ENCODE measurements around the gene PDIA6.

The PDIA6 gene

DNA sequence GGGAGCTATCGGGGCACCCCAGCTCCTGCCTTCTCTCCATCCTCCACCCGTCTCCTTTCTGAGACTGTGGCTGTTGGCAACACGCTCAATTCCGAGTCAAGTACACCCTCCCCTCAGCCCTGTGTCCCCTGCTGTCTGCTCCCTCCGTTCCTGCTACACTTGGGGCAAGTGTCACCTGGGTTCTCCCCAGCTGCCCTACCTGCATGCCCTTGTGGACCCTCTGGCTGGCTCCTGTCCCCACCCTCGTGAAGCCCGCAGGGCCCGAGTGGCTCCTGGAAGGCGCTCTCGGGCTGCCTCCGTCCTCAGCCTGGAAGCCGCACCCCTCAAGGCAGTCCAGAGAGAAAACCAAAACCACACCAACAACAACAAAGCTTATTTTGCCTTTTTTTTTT, 33.9 kb downstream of the PDIA6 start:
- no peak for DNase-seq

DNA sequence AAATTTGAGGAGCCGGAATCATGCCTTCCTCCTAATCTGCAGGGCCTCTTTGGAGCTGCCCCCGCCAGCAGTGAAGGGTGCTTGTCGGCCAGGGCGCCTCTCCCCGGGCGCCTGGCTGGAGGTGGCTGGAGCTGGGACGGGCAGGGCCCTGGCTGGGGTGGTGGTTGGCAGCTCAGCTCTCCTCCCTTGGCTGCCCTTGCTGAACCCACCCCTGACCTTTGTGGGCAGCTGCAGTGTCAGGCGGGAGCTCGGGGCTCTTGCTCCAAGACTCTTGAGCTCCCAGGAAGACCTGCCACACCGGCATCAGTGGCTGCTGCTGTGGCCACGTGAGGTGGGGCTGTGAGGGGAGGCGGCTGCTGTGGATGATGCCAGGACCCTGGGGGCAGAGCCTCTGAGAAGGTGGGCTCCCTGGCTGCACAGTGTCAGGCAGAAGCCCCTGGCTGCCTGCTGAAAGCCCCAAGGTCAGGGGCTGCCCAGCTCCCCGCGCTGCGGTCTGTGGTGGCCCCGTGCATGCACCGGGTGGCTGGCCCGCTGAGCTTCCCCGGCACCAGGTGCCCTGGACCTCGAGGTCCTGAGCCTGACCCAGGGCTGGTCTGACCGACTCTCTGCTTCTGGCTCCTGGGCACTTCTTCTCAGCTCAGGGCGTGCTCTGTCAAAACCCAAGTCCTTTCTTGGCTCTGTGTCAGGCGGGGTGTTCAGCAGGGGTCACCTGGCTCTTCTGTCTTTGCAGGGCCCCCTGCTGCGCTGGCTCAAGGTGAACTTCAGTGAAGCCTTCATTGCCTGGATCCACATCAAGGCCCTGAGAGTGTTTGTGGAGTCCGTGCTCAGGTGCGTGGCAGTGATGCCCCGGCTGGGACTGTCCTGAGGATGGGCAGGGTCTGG, 34.5 kb downstream of the PDIA6 start:
- DNase-seq, result no peak

DNA sequence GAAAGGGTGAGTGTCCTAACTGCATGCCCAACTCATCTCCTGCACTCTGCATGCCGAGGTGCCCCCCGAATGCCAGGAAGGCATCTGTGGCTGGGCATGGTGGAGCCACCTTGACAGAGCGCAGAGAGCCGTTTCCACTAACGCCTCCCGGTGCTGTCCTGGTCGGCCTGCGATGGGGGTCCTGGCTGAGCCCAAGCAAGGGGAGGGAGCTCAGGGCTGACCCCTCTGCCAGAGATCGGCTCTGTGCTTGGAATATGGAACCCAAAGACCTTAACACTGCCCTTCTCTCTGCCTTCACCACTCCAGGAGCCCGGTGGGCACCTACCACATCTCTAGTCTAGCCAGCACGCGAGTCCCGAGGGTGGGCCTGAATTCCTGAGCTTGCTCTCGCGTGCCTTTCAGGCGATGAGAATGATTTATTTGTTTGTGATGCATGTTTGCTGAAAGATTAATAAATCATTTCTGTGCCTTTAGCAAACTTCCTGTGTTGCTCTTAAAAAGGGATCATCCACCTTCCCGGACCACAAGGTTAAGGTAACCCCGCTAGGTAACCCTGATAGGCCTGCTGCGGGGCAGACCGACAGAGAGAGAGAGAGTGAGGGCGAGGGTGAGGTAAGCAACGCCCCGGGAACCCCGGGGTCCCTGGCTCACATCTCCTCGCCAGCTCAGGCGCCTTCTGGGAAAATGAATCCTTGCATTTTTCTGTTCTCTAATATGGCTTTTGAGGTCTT, 35.3 kb downstream of the PDIA6 start:
- DNase-seq, result no peak

DNA sequence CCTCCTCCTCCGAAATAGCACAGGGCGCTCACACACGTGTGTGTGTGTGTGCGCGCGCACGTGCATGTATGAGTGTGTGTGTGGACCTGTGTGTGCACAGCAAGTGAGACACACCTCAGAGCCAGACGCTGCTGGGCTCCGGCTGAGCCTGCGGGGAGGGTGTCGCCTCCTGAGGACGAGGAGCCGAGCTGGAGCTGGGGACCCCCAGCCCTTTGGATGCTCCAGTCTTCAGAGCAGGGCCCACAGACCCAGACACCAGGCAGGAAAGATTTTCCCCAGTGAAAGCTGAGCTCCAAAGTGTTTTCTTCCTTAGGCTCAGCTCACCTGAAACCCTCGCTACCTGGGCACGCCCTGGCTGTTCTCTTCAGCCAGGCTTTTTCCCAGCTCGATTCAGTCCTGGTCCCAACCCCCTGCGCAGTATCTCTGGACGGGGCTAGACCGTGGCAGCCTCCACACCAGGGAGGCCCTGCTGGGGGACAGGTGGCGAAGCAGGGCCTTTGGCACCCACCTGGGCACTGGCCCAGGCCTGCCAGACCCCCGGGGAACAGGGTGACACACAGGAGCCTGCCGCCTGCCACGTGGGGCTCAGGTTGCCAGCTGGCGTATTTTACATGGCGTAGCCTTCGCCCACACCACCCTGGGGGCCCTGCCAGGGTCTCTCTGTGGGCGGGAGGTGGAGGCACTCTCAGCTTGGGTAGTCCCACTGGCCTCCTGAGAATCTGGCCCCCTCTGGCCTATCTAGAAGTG, 36.2 kb downstream of the PDIA6 start:
- no peak for DNase-seq

DNA sequence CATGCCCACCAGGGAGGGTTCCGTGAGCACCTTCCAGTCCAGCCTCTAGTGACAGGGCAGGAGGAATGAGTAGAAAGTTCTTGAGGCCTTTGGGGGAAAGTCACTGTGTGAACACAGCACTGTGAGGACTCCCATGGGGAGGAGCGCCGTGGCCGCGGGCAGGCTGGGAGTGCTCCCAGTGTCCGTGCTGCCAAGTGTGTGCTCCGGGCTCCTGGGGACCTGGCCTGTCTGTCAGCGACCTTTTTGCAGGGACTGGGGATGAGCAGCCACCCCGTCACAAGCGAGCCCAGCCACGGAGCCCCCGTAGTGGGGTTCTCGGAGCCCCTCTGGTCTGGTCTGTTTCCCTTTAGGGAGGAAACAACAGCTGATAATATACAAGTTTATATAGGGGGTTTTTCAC, 36.8 kb downstream of the PDIA6 start:
- no peak for DNase-seq

DNA sequence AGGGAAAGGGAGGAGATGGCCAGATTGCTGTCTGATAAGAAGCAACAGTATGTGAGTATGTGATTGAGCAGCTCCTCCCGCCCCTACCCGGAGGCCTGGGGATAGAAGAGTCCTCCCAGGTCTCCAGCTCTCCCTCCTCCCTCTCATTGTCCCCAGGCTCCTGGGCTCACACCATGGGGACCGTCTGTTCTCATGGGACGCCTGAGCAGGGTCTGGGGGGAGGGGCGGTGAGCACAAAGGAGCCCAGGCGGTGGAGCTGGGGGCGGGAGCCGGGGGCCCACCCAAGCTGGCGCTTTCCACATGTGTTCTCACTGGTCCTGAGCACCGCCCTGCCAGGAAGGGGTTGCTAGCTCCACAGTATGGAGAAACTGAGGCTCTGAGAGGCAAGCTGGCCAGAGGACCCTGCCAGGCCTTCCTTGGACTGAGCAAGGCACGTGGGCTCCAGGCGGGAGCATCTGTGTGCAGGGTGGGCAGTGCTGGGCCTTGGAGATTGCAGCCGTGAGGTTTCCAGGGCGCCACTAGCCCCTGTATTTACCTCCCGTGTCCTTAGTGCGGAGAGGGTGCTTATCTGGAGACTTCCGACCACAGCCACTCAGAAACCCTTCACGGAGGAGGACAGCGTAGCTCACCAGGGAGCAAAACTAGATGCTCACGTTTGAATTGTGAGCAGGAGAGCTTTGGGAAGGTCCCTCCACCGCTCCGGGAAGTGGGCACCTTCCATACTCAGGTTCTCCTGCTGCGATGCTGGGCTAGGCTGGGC, 37.4 kb downstream of the PDIA6 start:
- DNase-seq, result no peak

DNA sequence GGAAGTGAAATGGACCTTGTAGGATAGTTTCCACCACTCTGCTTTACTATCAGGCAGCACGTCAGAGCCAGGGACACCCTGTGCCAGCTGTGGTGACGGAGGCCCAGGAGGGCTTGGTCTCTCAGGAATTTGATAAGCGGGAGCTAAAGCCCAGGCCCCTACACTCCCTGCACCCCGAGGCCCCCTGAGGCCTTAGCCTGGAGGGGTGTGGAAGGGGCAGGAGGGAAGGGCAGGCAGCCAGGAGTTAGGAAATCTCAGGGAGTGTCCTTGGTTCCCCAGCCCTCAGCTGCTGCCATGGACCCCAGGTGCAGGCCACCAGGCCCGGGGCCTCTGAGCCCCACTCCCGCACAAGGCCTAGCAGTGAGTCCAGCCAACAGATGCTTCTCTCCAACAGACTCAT, 38.2 kb downstream of the PDIA6 start:
- DNase-seq, result no peak

DNA sequence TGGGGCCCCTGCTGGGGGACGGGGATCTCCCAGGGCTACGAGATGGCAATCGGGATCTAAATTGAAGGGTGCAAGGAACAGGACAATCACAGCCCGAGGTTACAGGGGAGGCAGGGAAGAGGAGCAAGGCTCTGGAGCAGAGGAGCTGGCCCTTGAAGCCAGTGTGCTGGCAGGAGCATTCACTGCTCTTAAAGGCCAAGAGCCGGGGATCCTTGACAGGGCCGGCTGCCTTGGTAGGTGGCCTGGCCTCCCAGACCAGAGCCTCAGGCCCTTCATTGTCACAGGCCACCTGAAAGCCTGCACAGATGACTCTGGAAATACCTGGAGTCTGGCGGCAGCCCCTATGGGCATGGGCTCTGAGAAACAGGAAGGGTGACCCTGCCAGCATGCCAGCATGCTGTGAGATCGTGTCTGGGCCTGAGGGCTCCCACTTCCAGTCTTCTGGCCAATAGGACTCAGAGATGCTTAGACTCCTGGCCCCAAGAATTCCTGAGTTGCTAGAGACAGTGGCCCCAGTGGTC, 38.7 kb downstream of the PDIA6 start:
- no peak for DNase-seq

DNA sequence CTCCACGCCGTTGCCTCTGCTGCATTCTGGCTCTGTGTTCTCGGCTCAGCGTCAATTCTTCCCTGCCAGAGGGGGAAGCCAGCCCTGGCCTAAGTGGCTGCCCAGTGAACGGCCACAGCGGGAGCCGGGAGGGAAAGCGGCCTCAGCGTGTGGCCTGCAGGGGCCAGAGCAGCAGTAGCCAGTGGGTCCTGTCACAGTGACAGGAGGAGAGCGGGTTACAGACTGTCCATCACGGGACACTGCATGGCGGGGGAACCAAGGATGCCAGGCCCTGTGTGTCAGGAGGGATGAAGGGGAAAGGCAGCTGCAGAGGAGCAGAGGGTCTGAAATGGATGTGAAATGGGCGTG, 39.7 kb downstream of the PDIA6 start:
- DNase-seq, result no peak

DNA sequence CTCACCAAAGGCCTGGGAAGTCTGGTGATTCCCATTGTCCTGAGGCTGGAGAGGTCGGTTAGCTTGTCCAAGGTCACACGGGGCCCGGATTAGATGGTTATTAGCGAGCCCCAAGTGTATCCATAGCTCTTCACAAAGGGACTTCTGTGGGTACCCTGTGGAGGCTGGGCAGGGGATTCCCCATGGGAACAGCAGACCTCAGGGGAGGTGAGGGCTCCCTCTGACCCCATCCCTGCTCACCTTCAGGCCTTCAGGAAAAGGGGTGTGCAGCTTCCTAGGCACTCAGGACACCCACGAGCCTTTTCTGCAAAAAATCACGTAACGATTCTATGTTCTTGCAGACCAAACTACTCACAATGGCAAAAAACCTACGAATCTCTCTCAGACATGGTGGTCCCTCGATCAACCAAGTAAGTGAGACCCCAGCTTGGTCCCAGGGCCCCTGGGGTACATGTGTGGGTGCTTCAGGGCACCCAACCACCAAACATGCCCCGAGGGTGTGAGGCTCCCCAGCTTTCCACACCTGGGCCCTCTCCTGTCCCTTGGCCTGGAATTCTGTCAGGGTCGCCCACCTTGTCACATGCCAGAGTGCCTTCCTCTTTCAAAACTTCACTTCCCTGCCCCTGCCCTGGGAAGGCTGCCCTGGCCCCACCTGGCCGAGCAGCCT, 40.3 kb downstream of the PDIA6 start:
- no peak for DNase-seq

DNA sequence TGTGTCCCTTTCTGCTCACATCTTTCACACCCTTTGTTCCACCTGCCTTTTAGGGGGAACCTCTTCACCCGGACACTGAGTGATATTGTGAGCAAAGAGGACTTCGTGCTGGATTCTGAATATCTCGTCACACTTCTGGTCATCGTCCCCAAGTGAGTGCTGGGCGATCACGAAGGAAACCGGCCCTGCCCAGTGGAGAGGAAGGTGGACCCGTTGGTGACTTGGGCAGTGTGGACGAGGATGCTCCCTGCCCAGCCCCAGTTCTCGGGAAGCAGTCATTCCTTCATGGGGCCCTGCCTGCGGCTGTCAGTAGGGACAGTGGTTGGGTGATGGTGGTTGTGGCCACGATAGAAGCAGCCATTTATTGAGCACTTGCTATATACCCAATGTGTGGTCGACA, 40.8 kb downstream of the PDIA6 start:
- no peak for DNase-seq

DNA sequence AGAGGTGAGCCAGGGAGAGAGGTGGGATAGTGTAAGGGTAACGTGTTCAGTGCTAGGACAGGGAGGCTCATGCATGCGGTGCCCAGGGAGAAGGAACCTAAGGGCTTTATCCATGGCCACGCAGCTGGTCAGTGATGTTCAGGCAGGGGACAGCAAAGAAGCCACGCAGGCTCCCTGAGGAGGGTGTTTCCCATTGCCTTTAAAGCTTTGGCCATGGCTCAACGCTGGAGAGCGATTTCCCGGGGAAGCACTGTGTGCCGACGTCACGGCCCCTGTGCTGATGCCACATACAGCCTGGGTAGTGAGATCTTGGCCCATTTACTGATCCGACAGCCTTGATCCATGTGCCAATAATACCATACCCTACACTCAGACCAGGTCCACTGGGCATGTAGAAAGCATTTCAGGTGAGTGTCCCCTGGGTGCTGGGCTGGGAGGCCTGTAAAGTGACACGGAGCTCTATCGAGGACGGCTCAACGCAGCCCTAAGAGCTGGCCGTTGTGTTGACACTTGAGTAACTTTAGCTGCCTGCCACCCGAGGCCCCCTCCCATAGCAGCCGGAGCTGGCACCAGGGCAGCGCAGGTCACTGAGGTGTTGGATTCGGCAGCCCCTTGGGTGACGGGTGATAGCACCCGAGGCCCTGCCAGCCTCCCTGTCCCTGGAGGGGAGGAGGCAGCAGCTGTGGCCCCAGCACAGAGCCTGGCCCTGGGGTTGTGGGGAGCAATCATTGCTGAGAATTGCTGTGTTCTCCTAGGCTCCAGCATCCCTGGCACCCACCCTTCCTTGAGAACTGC, 41.4 kb downstream of the PDIA6 start:
- no peak for DNase-seq

DNA sequence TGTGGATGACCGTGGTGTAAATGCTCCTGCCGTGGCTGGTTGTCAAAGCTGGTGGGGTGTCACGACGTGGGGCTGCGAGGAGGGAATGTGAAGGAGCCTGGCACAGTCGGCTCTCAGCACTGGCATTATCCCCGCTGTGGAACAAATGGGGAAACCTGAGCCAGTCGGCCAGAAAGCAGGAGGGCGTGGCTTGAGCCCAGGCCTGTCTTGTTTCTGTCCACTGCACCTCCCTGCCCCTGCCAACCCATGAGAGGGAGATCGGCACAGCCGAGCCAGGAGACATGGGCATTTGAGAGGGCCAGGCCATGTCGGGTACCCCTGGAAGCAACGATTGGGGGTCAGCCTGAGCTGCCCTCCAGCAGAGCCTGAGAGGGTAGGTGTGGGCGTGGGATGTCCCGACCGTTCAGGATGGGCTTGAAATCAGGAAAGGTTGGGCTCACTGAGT, 44.5 kb downstream of the PDIA6 start:
- DNase-seq, result no peak

DNA sequence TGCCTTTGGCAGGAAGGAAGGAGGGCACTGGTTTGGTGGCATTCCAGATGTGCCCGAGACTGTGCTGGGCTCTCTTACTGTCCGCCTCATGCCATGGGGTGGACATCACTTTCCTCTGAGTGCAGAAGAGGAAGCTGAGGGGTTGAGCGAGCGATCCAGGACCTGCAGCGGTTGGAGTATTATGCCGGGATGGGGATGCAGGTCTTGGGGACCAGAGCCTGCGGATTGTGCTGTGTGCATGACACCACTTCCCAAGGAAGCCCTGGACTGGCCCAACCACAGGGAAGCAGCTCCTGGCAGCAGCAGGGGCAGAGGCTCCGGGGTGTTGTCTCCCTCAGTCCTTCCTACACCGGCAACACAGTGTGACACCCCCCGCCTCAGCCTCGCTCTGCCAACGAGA, 46.7 kb downstream of the PDIA6 start:
- no peak for DNase-seq

DNA sequence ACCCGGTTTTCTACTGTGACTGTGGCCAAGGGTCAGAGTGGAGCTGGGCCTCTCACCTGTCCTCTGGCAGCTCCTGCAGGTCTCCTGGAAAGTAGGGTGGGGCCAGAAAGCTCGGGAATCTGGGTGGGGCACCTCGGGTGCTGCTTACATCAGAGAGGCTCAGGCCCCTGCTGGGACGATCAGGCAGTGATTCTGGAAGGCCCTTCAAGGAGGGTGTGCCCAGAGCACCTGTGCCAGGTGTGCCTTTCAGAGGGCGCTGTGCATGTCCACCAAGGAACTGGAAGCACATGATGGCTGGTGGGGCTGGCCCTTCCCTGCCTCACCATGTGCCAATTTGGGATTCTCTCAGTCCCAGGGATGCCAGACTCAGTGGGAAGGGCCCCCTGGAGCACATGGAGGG, 47.1 kb downstream of the PDIA6 start:
- DNase-seq, result no peak

DNA sequence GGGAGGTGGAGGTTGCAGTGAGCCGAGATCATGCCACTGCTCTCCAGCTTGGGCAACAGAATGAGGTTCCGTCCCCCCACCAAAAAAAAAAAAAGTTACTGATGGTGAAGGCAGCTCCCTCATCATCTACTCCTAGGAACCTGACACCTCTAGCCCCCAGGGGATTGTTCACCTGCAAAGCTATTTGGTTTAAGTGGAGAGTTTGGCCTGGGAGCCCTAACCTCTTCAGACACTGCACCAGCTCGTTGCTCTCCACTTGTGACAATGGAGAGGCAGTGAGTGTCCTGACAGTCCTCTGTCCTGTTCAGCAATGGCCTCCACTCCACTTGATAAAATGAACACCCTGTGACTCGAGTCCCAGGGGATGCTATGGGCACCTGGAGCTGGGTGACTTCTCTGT, 47.7 kb downstream of the PDIA6 start:
- DNase-seq, result no peak

DNA sequence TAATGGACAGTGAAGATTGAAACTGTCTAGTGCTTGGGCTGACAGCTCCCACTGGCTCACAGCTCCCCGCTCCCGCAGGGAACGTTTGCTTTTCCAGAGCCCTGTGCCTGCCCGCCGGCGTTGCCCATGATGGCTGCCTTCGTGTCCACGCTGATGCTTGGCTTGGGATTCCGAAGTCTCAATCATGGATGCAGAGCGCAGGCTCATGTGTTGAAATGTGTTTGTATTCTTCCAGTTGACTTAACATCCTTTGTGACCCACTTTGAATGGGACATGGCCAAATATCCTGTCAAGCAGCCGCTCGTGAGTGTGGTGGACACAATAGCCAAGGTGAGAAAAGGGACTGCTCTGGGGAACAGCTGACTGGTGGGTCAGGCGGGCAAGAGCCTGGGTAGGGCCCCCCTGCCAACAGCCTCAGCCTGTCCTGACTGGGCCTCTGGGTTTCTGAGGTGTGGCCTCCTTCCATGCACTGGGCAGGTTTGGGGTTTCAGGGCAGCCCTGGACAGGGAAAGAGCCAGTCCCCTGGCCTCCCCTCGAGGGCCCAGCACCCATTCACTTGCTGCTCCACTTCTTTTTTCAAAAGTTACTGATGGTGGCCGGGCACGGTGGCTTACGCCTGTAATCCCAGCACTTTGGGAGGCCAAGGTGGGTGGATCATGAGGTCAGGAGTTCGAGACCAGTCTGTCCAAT, 48.3 kb downstream of the PDIA6 start:
- DNase-seq, result no peak

DNA sequence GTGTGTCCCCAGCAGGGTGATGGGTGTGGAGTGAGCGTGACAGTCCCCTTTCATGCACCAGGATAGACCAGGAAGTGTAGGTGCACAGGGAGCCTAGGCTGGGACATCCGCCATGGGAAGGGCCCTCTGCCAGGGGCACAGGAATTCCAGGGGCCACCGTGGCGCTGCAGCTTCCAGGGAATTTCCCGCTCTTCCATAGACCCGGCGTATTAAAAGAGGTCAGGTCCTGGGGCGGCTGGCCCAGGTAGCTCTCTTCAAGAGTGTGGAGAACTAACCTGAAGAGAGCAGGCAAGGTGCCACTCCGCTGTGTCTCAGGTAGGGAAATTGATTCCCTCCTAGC, 49.2 kb downstream of the PDIA6 start:
- no peak for DNase-seq

DNA sequence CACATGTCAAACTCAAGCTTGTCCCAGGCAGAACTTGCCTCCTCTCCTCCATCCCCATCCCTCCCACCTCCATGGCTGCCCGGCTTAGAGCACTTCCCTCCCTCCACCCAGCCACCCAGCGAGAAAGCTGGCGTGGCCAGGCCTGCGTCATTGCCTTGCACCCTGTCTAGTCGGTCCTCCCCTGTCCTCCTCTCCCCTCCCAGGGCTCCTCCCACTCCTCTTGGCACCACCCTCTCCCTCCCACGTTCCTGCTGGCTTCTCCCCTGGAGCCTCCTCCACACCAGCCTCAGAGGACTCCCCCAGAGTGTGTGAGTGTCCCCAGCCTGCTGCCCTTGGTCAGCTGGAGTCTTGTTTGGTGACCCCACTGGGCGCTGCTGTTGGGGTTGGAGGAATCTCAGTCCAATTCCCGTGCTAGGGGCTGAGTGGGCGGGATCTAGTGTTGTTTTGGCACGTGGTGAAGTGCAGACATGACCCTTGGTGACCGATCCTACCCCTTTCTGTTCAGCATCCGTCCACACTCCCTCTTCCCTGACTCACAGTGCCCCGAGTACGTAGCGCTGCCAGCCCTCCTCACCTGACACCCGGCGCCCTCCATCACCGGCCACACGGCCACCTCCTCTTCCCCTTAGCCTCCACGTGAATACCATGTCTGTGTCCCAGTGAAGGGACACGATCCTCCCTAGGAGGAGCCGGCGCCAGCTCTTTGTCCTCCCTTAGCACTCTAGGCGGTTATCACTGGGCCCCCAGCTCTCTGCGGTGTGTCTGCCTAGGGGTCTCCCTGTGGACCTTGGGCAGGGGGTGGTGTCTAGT, 49.7 kb downstream of the PDIA6 start:
- no peak for DNase-seq

DNA sequence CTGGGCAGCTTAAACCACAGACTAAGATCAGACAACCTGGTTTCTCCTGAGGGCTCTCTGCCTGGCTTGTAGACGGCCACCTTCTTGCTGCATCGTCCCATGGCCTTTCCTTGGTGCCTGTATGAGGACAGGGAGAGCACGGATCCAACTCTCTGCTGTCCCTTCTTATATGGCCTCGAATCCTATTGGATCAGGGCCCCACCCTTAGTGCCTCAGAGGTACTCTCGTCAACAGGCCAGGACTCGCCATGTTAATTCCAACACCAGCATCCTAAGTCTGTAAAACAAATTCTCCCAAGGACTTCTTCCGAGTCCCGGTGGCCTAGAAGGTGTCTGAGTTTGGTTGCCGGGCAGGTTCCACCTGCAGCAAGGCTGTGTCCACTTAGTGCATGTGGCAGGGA, 51.0 kb downstream of the PDIA6 start:
- DNase-seq, result no peak
